Glutamatergic neuron (in vitro differentiated cells): ENCODE data around the gene FUBP3. TPM values are rescaled to one million over a fixed set of nuclear protein-coding genes. Genes with fewer than 3 reads are reported as not detected.

Source experiments
- DNase-seq: peaks from one replicate; pipeline ENCODE4 v3.0.0; 2022
- H3K27ac Mint-ChIP-seq: one replicate; pipeline ENCODE4 v1.8.0; 2020; ENCODE audit warnings: mild to moderate bottlenecking, mixed read lengths, inconsistent platforms; ENCODE audit not compliant: unreplicated experiment
- H3K27me3 Mint-ChIP-seq: one replicate; pipeline ENCODE4 v1.8.0; 2020; ENCODE audit warnings: mild to moderate bottlenecking, moderate library complexity, mixed read lengths, inconsistent platforms; ENCODE audit not compliant: unreplicated experiment
- H3K36me3 Mint-ChIP-seq: one replicate; pipeline ENCODE4 v1.8.0; 2020; ENCODE audit warnings: mild to moderate bottlenecking, mixed read lengths, inconsistent platforms; ENCODE audit not compliant: unreplicated experiment
- H3K4me1 Mint-ChIP-seq: one replicate; pipeline ENCODE4 v1.8.0; 2020; ENCODE audit warnings: mild to moderate bottlenecking, low read depth, mixed read lengths, inconsistent platforms; ENCODE audit not compliant: unreplicated experiment
- H3K4me3 Mint-ChIP-seq: one replicate; pipeline ENCODE4 v1.8.0; 2020; ENCODE audit warnings: mild to moderate bottlenecking, mixed read lengths, inconsistent platforms; ENCODE audit not compliant: unreplicated experiment
- H3K9me3 Mint-ChIP-seq: one replicate; pipeline ENCODE4 v1.8.0; 2020; ENCODE audit warnings: mild to moderate bottlenecking, moderate library complexity, mixed read lengths, inconsistent platforms; ENCODE audit not compliant: unreplicated experiment
- CTCF ChIP-seq: fragments of 200-600 bp; sonication (generic); IDR thresholded peaks from one replicate; pipeline ENCODE4 v1.5.0; 2021; ENCODE audit not compliant: partially characterized antibody, unreplicated experiment
- total RNA-seq: library from RNA; stranded (reverse); fragmentation: NEBNext Ultra II Directional; extraction: Animal tissue kit (Norgen Biotek cat#: 25700); gene quantifications from one replicate; pipeline ENCODE4 v1.2.1, GENCODE V29; 2021; ENCODE audit not compliant: unreplicated experiment

FUBP3 gene
- total RNA-seq, 1 donor from 2014 or later: 76.8 TPM

GRCh38 chr9:130660326-130660682 lies 80.9 kb downstream of the FUBP3 start:
- Mint-ChIP-seq H3K27me3 (peaks cover 36% of the 10 kb centered on the region), H3K36me3 (peaks cover 6% of the 10 kb centered on the region), H3K4me3 (peak overlapping the region; percentile 38), H3K9me3 (peaks cover 3% of the 10 kb centered on the region), H3K4me1 (peaks cover under 1% of the 10 kb centered on the region), H3K27ac (no peak overlapping the region)
- DNase-seq: no peak
- TF ChIP-seq CTCF: no peak

GRCh38 chr9:130660683-130661450 lies 81.5 kb downstream of the FUBP3 start:
- H3K27me3 Mint-ChIP-seq: peaks cover 39% of the 10 kb centered on the region
- peaks cover 5% of the 10 kb centered on the region for H3K9me3 Mint-ChIP-seq
- no peak for TF ChIP-seq CTCF
- H3K36me3 Mint-ChIP-seq: peaks cover 6% of the 10 kb centered on the region
- no peak overlapping the region for H3K27ac Mint-ChIP-seq
- peak; percentile 44 for DNase-seq
- peaks cover 3% of the 10 kb centered on the region for H3K4me1 Mint-ChIP-seq
- H3K4me3 Mint-ChIP-seq: no peak overlapping the region

- DNase-seq: peak; percentile 36
- TF ChIP-seq CTCF: no peak
- no peak overlapping the region for H3K27ac Mint-ChIP-seq
- peaks cover 6% of the 10 kb centered on the region for H3K4me1 Mint-ChIP-seq
- peak overlapping the region; percentile 23 for H3K4me3 Mint-ChIP-seq
- peaks cover 9% of the 10 kb centered on the region for H3K9me3 Mint-ChIP-seq
- peaks cover 36% of the 10 kb centered on the region for H3K27me3 Mint-ChIP-seq
- H3K36me3 Mint-ChIP-seq: peaks cover 6% of the 10 kb centered on the region
These were observed 82.2 kb downstream of the FUBP3 start for GRCh38 chr9:130661451-130662098.

GRCh38 chr9:130662099-130662969 lies 83.0 kb downstream of the FUBP3 start:
- peaks cover 9% of the 10 kb centered on the region for H3K9me3 Mint-ChIP-seq
- peak overlapping the region; percentile 23 for H3K4me3 Mint-ChIP-seq
- DNase-seq: no peak
- no peak for TF ChIP-seq CTCF
- H3K36me3 Mint-ChIP-seq: no peaks in the 10 kb centered on the region
- peaks cover 30% of the 10 kb centered on the region for H3K27me3 Mint-ChIP-seq
- H3K27ac Mint-ChIP-seq: no peak overlapping the region
- peaks cover 6% of the 10 kb centered on the region for H3K4me1 Mint-ChIP-seq
